GM19099 (cell line): ENCODE measurements around the gene ST8SIA1.

ENCODE experiments used
- POLR2A ChIP-seq: IDR thresholded peaks from 3 replicates; pipeline ENCODE4 v1.6.1; 2011; ENCODE audit warnings: low read depth; ENCODE audit not compliant: insufficient read length; ENCODE audit errors: extremely low read depth

The ST8SIA1 gene

DNA sequence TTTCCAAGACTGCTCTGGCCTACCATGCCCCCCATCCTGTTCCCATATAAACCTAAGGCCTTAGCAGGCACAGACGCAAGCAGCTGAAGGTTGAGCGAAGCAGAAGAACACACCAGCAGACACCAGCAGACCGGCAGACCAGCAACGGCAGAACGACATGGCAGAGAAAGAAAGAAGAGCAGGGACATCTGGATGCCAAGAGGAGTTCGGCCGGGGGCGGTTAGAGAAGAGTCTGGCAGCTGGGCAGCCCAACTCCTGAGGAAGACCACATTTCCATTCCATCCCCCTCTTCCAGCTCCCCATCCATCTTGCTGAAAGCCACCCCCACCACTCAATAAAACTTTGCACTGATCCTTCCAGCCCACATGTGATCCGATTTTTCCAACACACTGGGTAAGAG lies 5.2 kb upstream of the ST8SIA1 start:
- no peak for TF ChIP-seq POLR2A

DNA sequence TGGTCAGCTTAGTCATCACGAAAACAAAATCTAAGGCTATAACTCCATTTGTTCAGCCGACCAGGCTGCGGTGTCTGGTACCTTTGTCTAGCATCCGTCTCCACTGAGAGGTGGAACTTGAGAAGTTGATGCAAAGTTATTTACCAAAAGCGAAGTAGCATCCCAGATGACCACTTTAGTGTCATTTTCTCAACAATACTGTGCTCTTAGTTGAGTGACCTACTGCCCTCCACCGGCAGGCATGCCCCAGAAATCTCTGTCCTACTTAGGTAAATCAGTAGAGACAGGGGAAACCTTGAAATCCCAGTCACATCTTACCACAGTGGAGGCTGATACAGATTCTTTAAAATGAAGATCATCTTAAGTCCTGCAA lies 1.3 kb upstream of the ST8SIA1 start:
- TF ChIP-seq POLR2A, result no peak

DNA sequence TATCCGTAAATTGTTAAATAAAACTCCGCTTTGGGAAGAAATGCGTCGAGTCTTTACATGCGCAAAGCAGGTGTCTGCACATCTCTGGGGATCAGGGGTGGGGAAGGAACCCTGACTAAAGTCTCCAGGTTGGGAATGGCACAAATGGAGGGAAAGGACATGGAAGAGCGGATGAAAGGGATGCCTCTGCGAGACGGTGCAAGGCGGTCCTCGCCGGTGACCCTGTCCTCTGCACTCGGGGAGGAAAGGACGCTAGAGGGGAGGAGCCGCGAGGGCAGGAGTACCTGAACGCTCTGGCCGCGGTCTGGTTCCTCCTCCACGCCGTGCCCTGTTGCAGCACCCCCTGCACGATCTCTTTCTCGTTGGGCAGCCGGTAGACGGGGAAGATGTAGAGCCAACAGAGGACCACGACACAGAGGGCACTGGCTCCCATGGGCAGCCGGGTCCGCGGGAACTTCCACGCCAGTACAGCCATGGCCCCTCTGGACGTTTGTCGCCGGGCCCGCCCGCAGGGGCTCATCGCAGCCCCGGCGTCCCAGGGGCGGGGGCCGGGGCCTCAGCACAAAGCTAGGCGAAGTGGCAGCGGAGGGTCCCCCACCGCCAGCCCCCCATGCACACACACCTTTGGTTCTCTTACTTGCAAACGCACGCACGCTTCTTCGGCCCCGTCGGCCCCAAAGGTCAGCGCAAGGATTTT lies 646 bp downstream of the ST8SIA1 start:
- no peak for TF ChIP-seq POLR2A

DNA sequence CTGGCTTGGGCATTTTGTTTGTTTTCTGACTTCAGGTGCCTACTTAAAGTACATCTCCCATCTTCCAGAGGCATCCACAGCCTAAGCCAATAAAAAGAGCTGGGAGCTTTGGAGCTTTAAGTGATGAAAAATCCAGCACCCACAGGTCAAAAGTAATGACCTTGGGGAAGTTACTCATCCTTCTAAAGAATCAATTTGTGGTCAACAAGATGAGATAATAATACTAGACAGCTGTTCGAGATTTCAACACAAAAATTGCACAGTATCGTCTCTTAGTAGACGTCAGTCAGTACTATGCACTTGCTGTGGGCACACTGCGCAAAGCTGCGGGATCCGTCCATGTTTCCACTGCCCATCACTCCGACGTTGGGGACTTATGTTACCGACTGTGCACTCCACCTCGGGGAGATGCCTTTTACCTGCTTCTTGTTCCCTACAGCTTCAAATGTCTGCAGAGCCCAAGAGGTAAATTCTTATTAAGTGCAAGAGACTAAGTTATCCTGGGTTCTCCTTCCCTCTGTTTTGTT lies 1.3 kb downstream of the ST8SIA1 start:
- no peak for TF ChIP-seq POLR2A

DNA sequence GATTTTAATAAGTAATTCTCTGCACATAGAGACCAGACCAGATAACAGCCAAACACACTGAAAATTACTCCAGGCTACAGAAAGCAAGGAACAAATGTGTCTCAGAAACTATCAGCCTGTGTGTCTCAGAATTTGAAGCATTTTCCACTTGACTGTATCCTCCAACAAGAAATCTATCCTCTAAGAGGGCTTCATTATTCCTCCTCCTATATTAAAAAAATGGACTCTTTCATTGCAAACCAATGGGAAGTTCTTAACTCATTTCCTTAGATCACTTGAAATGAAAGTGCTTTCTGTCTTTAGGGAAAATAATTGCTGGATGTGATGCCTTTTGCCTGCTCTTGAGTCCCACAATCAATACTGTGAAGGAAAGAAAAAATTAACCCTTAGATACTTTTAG lies 2.3 kb downstream of the ST8SIA1 start:
- TF ChIP-seq POLR2A, result no peak

DNA sequence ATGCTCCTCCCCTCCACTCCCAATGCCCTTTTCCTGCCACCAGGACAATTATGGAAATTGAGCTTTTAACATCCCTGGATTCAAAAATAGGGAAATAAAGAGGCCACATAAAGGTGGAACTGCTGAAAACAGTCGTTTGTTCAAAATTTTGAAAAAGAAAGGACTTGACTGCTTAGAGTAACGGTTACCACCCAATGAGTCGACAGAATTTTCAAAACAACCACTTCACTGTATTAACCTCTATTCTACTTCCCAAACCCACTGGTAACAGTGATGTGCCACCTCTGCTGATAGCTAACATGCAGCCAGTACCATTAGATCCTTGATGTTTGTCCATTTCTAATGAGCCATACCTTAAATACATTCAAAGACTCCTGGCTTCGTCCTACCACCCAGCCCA lies 4.9 kb downstream of the ST8SIA1 start:
- TF ChIP-seq POLR2A, result no peak

DNA sequence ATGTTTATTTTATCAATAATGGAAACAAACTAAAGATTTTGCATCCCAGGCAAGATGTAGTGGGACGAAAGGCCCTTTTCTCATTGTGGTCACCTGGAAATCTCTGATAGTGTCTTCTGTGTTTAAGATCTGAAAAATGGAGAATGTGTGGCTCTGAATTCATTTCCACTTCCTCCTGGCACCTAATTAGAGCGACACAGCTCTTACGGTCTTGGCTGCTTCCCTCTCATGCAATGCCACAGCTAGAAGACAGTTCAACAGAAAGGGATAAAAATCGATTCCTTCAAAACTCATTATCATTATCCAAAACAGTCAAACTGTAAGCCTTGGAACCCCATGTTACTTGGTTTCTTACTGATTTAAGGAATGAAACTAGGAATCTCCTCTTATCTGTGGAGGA lies 9.3 kb downstream of the ST8SIA1 start:
- no peak for TF ChIP-seq POLR2A

DNA sequence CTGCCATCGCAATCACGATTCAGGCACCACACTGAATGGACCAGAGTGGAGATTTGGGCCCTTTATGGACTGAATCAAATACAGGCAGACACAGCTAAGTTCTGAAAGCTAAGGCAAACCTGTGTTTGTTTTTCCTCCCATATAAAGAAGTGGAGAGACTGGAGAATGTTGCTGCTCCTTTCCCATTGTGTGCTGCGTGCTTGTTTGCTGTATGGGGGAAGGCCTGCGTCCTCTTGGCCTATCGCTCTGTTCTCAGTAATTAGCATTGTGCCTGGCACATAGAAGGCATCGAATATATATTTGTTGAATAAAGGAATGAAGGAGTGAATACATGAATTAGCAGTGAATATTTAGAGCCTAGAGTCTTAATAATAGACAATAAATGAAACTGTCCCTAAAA lies 12.4 kb downstream of the ST8SIA1 start:
- TF ChIP-seq POLR2A, result no peak

DNA sequence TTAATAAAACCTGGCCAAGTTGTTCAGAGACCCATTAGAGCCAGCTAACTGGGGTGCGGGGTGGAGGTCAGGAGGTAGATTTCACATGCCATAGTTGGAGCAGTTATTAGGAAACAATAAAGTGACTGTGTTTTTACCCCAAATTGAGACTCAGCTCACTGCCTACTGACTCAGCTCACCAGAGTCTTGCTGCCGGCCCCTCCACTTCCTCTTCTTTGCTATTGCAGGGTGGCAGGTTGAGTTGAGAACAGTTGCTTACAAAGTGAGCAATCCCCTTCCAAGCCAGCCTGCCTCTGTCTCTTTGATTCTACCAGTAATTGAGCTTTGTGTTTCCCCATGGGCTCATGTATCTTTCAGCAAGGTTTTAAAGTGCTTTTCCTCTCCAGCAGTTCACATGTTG lies 12.9 kb downstream of the ST8SIA1 start:
- TF ChIP-seq POLR2A, result no peak

DNA sequence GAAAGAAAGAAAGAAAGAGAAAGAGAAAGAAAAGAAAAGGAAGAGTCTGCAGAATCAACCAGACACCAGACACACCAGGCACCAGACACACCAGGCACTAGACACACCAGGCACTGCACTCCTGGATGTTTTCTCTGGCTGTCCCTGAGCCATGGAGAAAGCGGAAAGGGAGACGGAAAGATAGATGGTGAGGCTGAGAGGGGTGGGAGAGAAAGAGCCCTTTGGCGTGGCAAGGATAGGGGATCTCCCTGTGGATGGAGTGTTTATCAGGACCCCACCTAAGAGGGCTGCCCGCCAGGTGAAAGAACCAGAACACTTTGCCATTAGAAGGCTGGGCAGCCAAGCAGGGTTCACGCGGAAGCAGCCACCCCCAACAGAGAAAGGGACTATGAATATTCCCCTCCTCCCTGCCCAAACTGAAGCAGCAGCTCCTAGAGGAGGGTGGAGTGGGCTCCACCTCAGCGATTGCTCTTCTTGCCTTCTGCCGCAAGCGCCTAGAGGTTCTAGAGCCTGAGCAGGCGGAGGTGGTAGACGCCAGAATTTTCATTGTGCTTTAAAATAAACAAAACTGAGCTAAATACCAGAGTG lies 13.4 kb downstream of the ST8SIA1 start:
- no peak for TF ChIP-seq POLR2A

DNA sequence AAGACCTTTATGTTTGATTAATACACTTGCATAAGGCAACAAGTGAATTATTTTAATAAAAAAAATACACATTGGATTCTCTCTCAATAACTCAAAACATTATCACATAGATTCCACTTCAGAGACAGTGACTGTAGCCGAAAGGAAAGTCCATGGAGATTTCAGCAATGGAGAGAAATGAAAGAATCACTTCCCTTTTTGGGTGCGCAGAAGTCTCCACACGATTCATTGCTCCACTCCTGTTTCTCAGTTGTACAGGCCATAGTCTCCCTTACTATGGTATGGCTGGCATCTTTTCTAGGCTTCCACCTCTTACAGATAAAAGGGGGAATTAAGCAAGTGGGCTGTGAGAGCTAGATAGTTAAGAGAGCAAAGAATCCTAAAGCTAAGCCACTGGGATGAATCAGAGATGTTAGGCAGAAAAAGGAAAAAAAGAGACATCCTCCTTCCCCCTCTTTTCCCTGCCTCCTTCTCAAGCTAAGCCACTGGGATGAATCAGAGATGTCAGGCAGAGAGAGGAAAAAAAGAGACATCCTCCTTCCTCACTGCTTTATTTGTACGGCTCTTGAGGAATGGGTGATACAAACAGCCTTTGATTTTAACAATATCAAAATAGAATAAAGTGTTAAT lies 16.3 kb downstream of the ST8SIA1 start:
- TF ChIP-seq POLR2A, result no peak

DNA sequence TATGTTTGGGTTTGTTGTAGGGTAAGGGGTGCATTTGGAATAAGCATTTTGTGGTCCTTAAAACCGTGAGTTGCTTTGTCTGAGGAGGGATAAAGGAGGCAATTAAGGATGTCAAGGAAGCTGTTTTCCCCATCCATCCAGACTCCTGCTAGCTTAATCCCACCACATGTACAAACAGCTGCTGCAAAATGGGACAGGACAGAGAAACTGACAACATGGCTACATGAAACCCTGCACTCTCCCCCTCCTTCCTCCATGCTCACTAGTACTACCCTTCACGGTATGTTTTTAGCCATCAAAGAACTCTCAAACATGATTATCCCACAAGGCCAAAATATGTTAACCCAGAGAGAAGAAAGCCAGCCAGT lies 20.6 kb downstream of the ST8SIA1 start:
- TF ChIP-seq POLR2A, result no peak

DNA sequence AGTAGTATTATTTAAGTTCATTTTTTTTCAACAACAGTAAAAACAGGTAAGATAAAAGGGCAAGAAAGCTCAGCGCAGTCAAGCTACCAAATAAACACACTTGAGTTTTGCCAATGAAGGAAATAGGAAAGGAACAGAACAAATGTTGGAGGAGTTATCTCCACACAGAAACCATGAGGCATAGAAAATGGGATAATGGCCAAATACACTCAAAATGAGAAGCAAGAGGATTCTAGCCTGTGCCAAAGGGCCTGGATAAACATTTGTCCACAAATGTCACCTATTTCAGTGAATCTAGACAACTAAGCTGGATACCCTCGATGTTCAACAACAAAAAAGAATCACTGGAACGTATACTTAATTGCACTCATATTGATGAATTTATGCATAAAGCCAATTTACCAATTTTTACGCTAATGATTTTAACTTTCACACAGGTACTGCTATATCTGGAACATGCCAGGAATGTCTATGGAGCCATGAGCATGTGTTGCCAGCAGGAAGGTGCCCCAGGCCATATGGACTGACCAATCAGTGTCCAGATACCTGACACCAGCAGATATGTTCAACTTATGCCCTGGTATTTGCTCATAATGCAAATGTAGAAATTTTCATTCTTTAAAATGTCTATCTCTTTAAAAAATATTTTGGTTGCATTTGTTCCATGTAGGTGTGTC lies 21.1 kb downstream of the ST8SIA1 start:
- TF ChIP-seq POLR2A, result no peak

DNA sequence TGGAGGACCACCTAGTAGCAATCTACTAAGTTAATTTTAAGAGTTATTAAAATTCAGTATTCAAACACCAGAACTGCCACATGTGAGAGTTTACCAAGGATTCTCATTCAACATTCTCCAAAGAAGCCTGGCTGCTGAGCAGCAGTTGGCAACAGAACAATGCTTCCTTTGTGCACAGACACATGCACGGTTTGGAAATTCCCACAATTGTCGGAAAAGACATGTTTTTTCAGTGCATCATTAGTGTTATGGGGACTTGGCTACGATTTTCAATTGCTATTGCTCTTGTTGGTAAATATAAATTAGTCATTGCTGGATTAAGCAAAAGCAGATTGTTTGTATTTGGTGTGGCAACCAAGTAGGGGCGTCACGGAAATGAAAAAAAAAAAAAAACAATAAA lies 22.2 kb downstream of the ST8SIA1 start:
- TF ChIP-seq POLR2A, result no peak

DNA sequence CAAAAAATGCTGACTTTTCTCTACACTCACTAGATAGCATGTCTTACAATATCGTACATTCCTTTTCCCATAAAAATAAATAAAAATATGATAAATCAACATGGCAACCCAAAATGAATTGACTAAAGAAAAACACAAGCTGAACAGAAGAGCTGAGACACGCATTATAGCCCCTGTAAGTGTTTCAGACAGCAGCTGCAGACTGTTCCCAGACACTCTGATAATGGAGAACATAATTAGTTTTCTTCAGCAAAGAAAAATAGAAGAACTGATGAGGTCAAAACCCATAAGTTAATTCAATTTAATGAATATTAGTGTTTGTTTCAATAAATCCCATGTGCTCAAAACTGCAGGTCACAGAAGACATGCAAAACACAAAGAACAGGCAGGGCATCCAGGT lies 23.8 kb downstream of the ST8SIA1 start:
- no peak for TF ChIP-seq POLR2A

DNA sequence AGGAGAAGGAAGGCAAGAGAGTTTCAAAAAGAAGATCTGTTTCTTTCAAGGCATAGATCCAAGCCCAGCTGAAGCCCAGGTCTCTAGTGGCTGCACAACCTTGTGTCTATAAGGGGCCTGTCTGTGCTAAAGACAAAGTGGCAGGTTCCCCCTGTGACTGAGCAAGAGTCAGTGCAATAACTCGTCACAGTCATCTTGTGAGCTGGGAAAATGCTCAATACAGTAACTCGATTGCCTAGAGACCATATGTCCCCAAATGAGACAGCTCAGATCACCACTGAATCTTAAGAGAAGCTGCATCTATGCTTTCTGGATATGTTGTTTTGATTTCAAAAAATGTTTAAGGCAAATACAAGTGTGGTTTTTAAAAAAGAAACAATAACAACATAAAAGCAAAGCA lies 24.2 kb downstream of the ST8SIA1 start:
- no peak for TF ChIP-seq POLR2A
